ENCODE measurements around the gene ARID1B.

The ARID1B gene

GRCh38 chr6:157107915-157108651, 330.9 kb downstream of the ARID1B start:
- DNase-seq: peak; percentile 80

- no peak for DNase-seq
These were observed 331.7 kb downstream of the ARID1B start for GRCh38 chr6:157108923-157109322.

GRCh38 chr6:157110607-157111006, 333.4 kb downstream of the ARID1B start:
- DNase-seq: peak; percentile 78

GRCh38 chr6:157113389-157113788, 336.2 kb downstream of the ARID1B start:
- DNase-seq: no peak

- DNase-seq: no peak
These were observed 339.2 kb downstream of the ARID1B start for GRCh38 chr6:157116426-157116825.

- no peak for DNase-seq
These were observed 340.4 kb downstream of the ARID1B start for GRCh38 chr6:157117431-157118095.

GRCh38 chr6:157119502-157120027, 342.4 kb downstream of the ARID1B start:
- DNase-seq: no peak

- no peak for DNase-seq
These were observed 343.5 kb downstream of the ARID1B start for GRCh38 chr6:157120534-157121232.

GRCh38 chr6:157121897-157122296, 344.7 kb downstream of the ARID1B start:
- DNase-seq: no peak

- DNase-seq: no peak
These were observed 346.1 kb downstream of the ARID1B start for GRCh38 chr6:157123234-157123633.

GRCh38 chr6:157124485-157125254, 347.5 kb downstream of the ARID1B start:
- no peak for DNase-seq

- no peak for DNase-seq
These were observed 348.4 kb downstream of the ARID1B start for GRCh38 chr6:157125531-157125930.

- no peak for DNase-seq
These were observed 349.3 kb downstream of the ARID1B start for GRCh38 chr6:157126183-157127098.

- no peak for DNase-seq
These were observed 351.1 kb downstream of the ARID1B start for GRCh38 chr6:157128235-157128775.

GRCh38 chr6:157131250-157131649, 354.1 kb downstream of the ARID1B start:
- DNase-seq: no peak

- DNase-seq: no peak
These were observed 356.7 kb downstream of the ARID1B start for GRCh38 chr6:157133856-157134255.

- DNase-seq: peak; percentile 43
These were observed 357.3 kb downstream of the ARID1B start for GRCh38 chr6:157134402-157135047.

- peak; percentile 65 for DNase-seq
These were observed 358.5 kb downstream of the ARID1B start for GRCh38 chr6:157135691-157136090.

GRCh38 chr6:157137501-157137900, 360.3 kb downstream of the ARID1B start:
- DNase-seq: no peak

GRCh38 chr6:157139054-157139708, 362.0 kb downstream of the ARID1B start:
- DNase-seq: no peak
